ENCODE measurements around the gene PLBD2.

The PLBD2 gene

GRCh38 chr12:113371808-113372207, 13.4 kb downstream of the PLBD2 start:
- DNase-seq: no peak

- no peak for DNase-seq
Measured at GRCh38 chr12:113372371-113372770, 14.0 kb downstream of the PLBD2 start.

GRCh38 chr12:113373440-113373839, 15.1 kb downstream of the PLBD2 start:
- no peak for DNase-seq

- no peak for DNase-seq
Measured at GRCh38 chr12:113373969-113374368, 15.6 kb downstream of the PLBD2 start.

- DNase-seq: no peak
Measured at GRCh38 chr12:113374823-113375428, 16.5 kb downstream of the PLBD2 start.

- DNase-seq: no peak
Measured at GRCh38 chr12:113378291-113378690, 19.9 kb downstream of the PLBD2 start.

- DNase-seq: no peak
Measured at GRCh38 chr12:113381220-113381619, 22.8 kb downstream of the PLBD2 start.

GRCh38 chr12:113382206-113382605, 23.8 kb downstream of the PLBD2 start:
- no peak for DNase-seq

GRCh38 chr12:113384778-113385177, 26.4 kb downstream of the PLBD2 start:
- DNase-seq: no peak

GRCh38 chr12:113385282-113385882, 27.0 kb downstream of the PLBD2 start:
- DNase-seq: no peak

GRCh38 chr12:113386866-113387566, 28.6 kb downstream of the PLBD2 start:
- DNase-seq: no peak

GRCh38 chr12:113387631-113388030, 29.2 kb downstream of the PLBD2 start:
- DNase-seq: no peak

GRCh38 chr12:113388351-113388750, 30.0 kb downstream of the PLBD2 start:
- DNase-seq: no peak

GRCh38 chr12:113390064-113391043, 32.0 kb downstream of the PLBD2 start:
- no peak for DNase-seq

GRCh38 chr12:113391145-113391544, 32.8 kb downstream of the PLBD2 start:
- DNase-seq: no peak

GRCh38 chr12:113391650-113392337, 33.4 kb downstream of the PLBD2 start:
- DNase-seq: no peak

- no peak for DNase-seq
Measured at GRCh38 chr12:113392520-113392919, 34.1 kb downstream of the PLBD2 start.

GRCh38 chr12:113392988-113393579, 34.7 kb downstream of the PLBD2 start:
- no peak for DNase-seq

- no peak for DNase-seq
Measured at GRCh38 chr12:113393749-113394148, 35.4 kb downstream of the PLBD2 start.

GRCh38 chr12:113395119-113395518, 36.7 kb downstream of the PLBD2 start:
- no peak for DNase-seq

- DNase-seq: no peak
Measured at GRCh38 chr12:113396200-113396599, 37.8 kb downstream of the PLBD2 start.
